HS-5 (cell line): ENCODE results near the gene FHIT.

Experiments
- DNase-seq: peaks from one replicate; pipeline ENCODE4 v3.0.0-alpha.2; 2012; ENCODE audit warnings: low read depth

The FHIT gene

GRCh38 chr3:60277361-60277800 lies 973.9 kb downstream of the FHIT start:
- DNase-seq = no peak

- no peak for DNase-seq
Observed at GRCh38 chr3:60276615-60277014, 974.6 kb downstream of the FHIT start.

- no peak for DNase-seq
Observed at GRCh38 chr3:60274646-60275045, 976.6 kb downstream of the FHIT start.

- DNase-seq = no peak
Observed at GRCh38 chr3:60274098-60274497, 977.2 kb downstream of the FHIT start.

- no peak for DNase-seq
Observed at GRCh38 chr3:60269829-60270266, 981.4 kb downstream of the FHIT start.

- DNase-seq = no peak
Observed at GRCh38 chr3:60269377-60269776, 981.9 kb downstream of the FHIT start.

GRCh38 chr3:60268123-60268522 lies 983.1 kb downstream of the FHIT start:
- no peak for DNase-seq

- DNase-seq = no peak
Observed at GRCh38 chr3:60266444-60266843, 984.8 kb downstream of the FHIT start.

GRCh38 chr3:60263191-60263590 lies 988.1 kb downstream of the FHIT start:
- DNase-seq = peak; percentile 14

- DNase-seq = no peak
Observed at GRCh38 chr3:60262546-60262945, 988.7 kb downstream of the FHIT start.

GRCh38 chr3:60260546-60260945 lies 990.7 kb downstream of the FHIT start:
- no peak for DNase-seq

- DNase-seq = no peak
Observed at GRCh38 chr3:60250810-60251209, 1000.4 kb downstream of the FHIT start.

- DNase-seq = no peak
Observed at GRCh38 chr3:60250206-60250605, 1001.0 kb downstream of the FHIT start.

- no peak for DNase-seq
Observed at GRCh38 chr3:60246361-60246760, 1004.9 kb downstream of the FHIT start.

- DNase-seq = no peak
Observed at GRCh38 chr3:60243456-60243855, 1007.8 kb downstream of the FHIT start.

- DNase-seq = no peak
Observed at GRCh38 chr3:60240492-60240891, 1010.8 kb downstream of the FHIT start.

GRCh38 chr3:60238550-60238949 lies 1012.7 kb downstream of the FHIT start:
- no peak for DNase-seq

GRCh38 chr3:60229502-60229901 lies 1021.8 kb downstream of the FHIT start:
- DNase-seq = no peak

GRCh38 chr3:60228823-60229222 lies 1022.4 kb downstream of the FHIT start:
- no peak for DNase-seq

GRCh38 chr3:60226912-60227311 lies 1024.3 kb downstream of the FHIT start:
- DNase-seq = no peak

GRCh38 chr3:60225848-60226247 lies 1025.4 kb downstream of the FHIT start:
- DNase-seq = no peak

GRCh38 chr3:60220768-60221167 lies 1030.5 kb downstream of the FHIT start:
- no peak for DNase-seq

- DNase-seq = no peak
Observed at GRCh38 chr3:60219501-60219900, 1031.8 kb downstream of the FHIT start.

- peak; percentile 44 for DNase-seq
Observed at GRCh38 chr3:60217156-60217911, 1033.9 kb downstream of the FHIT start.
